PC-9 (cell line): ENCODE data around the gene RAB35. TPM values are rescaled to one million over a fixed set of nuclear protein-coding genes. Genes with fewer than 3 reads are reported as not detected.

ENCODE experiments used
- BruUV-seq: library from RNA; stranded (reverse); fragments of 400-500 nt; replicated peaks from 2 replicates; lab custom pipeline; 2021; lab: Mats Ljungman, UMichigan
- CTCF ChIA-PET: fragments of 300-600 bp; sonication (Branson Sonifier 250); formaldehyde crosslinking; loops from one replicate; lab custom pipeline; 2022; ENCODE audit warnings: antibody characterized with exemption; lab: Charles Lee
- POLR2A ChIA-PET: fragments of 300-600 bp; sonication (Branson Sonifier 250); formaldehyde crosslinking; loops from one replicate; lab custom pipeline; 2022; ENCODE audit warnings: antibody characterized with exemption; ENCODE audit not compliant: unreplicated experiment; lab: Charles Lee
- DNase-seq, 2 experiments: peaks; one replicate each; pipeline versions ENCODE4 v3.0.0 to v3.0.0-alpha.2; 2015 to 2022; ENCODE audit warnings: mixed read lengths in 1 of 2
- H2AFZ ChIP-seq: fragments of 200-600 bp; sonication (generic); 2 replicates; pipeline ENCODE4 v1.8.1; 2017; ENCODE audit warnings: antibody characterized with exemption
- H3F3A ChIP-seq: fragments of 200-600 bp; sonication (generic); 2 replicates; pipeline ENCODE4 v1.8.1; 2017; ENCODE audit warnings: antibody characterized with exemption, mild to moderate bottlenecking, low read depth; ENCODE audit not compliant: insufficient read depth
- H3K27ac ChIP-seq: fragments of 200-600 bp; sonication (generic); 2 replicates; pipeline ENCODE4 v1.6.1; 2016; ENCODE audit warnings: mixed run types
- H3K27me3 ChIP-seq: fragments of 200-600 bp; sonication (generic); 2 replicates; pipeline ENCODE4 v1.6.1; 2016; ENCODE audit warnings: low read depth, mixed run types; ENCODE audit not compliant: insufficient read depth
- H3K36me3 ChIP-seq: fragments of 200-600 bp; sonication (generic); 2 replicates; pipeline ENCODE4 v1.6.1; 2016; ENCODE audit warnings: low read depth, mixed run types
- H3K4me1 ChIP-seq: fragments of 200-600 bp; sonication (generic); replicated peaks from 2 replicates; pipeline ENCODE4 v1.6.1; 2016; ENCODE audit warnings: mixed run types; ENCODE audit not compliant: insufficient read depth
- H3K4me2 ChIP-seq: fragments of 200-600 bp; sonication (generic); 2 replicates; pipeline ENCODE4 v1.6.1; 2017; ENCODE audit warnings: mixed run types
- H3K4me3 ChIP-seq: fragments of 200-600 bp; sonication (generic); 2 replicates; pipeline ENCODE4 v1.6.1; 2016; ENCODE audit warnings: mixed run types
- H3K79me2 ChIP-seq: fragments of 200-600 bp; sonication (generic); 2 replicates; pipeline ENCODE4 v1.6.1; 2017; ENCODE audit warnings: low read depth, mixed run types
- H3K9me2 ChIP-seq: fragments of 200-600 bp; sonication (generic); 2 replicates; pipeline ENCODE4 v1.8.1; 2017; ENCODE audit warnings: mild to moderate bottlenecking; ENCODE audit not compliant: insufficient read depth
- H3K9me3 ChIP-seq: fragments of 200-600 bp; sonication (generic); 2 replicates; pipeline ENCODE4 v1.8.1; 2016; ENCODE audit warnings: low read depth; ENCODE audit not compliant: insufficient read depth
- H4K20me1 ChIP-seq: fragments of 200-600 bp; sonication (generic); 2 replicates; pipeline ENCODE4 v1.8.1; 2017; ENCODE audit not compliant: insufficient read depth
- EZH2 ChIP-seq: fragments of 200-600 bp; sonication (generic); IDR thresholded peaks from 2 replicates; pipeline ENCODE4 v1.8.0; 2017; ENCODE audit warnings: antibody characterized with exemption, low read depth
- intact Hi-C: fragments of 100-400 bp; cut with micrococcal nuclease; formaldehyde crosslinking; loops from one replicate; pipeline ENCODE4 v1.10.0; 2022; ENCODE audit not compliant: unreplicated experiment
- total RNA-seq: library from RNA; stranded (reverse); gene quantifications from 2 replicates; pipeline ENCODE4 v1.2.3, GENCODE V29; 2021
- TF ChIP-seq, protein P1 (sequence below): fragments of 200-600 bp; sonication (generic); conservative IDR thresholded peaks from 2 replicates; pipeline ENCODE4 v1.6.1; 2017; ENCODE audit warnings: mixed run types, antibody characterized with exemption, mild to moderate bottlenecking, moderate library complexity

RAB35 gene
- total RNA-seq, 1 experiment from 2014 or later = 52.0 TPM

DNA sequence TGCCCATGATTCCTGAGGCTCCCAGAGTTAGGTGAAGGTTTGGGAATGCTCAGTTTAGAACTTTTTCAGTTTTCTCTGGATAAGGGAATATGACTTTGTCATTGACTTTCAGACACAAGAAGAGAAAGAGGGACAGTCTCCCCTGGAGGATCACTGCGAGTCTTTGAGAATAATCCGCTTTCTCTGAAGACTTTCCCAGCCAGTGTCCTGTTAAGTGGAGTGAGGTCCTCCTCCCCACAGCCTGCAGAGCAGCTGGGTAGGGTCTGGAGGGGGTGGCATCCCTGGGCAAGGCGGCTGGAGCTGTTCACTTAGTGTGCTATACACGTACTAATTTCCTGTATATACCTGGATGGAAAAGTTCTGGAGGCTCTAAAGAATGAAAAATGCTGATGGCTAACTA lies 8.5 kb upstream of the RAB35 start:
- no peaks in the 10 kb centered on the region for H4K20me1 ChIP-seq
- BruUV-seq = no TSS peak
- H3F3A ChIP-seq = peaks cover 42% of the 10 kb centered on the region
- peaks cover 11% of the 10 kb centered on the region for H3K4me1 ChIP-seq
- CTCF ChIA-PET = no interaction called here
- no peak overlapping the region for H3K4me3 ChIP-seq
- no peaks in the 10 kb centered on the region for H3K27me3 ChIP-seq
- no peak overlapping the region for H3K4me2 ChIP-seq
- H3K27ac ChIP-seq = no peak overlapping the region
- H3K79me2 ChIP-seq = no peaks in the 10 kb centered on the region
- no peak for DNase-seq
- TF ChIP-seq, protein P1, sequence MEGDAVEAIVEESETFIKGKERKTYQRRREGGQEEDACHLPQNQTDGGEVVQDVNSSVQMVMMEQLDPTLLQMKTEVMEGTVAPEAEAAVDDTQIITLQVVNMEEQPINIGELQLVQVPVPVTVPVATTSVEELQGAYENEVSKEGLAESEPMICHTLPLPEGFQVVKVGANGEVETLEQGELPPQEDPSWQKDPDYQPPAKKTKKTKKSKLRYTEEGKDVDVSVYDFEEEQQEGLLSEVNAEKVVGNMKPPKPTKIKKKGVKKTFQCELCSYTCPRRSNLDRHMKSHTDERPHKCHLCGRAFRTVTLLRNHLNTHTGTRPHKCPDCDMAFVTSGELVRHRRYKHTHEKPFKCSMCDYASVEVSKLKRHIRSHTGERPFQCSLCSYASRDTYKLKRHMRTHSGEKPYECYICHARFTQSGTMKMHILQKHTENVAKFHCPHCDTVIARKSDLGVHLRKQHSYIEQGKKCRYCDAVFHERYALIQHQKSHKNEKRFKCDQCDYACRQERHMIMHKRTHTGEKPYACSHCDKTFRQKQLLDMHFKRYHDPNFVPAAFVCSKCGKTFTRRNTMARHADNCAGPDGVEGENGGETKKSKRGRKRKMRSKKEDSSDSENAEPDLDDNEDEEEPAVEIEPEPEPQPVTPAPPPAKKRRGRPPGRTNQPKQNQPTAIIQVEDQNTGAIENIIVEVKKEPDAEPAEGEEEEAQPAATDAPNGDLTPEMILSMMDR = no peak
- TF ChIP-seq EZH2 = no peak
- POLR2A ChIA-PET = interaction anchor here (0.5 kb wide), 1 partner anchor 451 kb away, joined by 7 read pairs; no protein-coding TSS in a partner anchor
- 0 out of 2 replicates have a peak, but pooled peaks cover 5% of the 10 kb centered on the region for H3K36me3 ChIP-seq
- H3K9me2 ChIP-seq = no peaks in the 10 kb centered on the region
- no peaks in the 10 kb centered on the region for H3K9me3 ChIP-seq
- intact Hi-C loops = no loop called here
- H2AFZ ChIP-seq = no peak overlapping the region

DNA sequence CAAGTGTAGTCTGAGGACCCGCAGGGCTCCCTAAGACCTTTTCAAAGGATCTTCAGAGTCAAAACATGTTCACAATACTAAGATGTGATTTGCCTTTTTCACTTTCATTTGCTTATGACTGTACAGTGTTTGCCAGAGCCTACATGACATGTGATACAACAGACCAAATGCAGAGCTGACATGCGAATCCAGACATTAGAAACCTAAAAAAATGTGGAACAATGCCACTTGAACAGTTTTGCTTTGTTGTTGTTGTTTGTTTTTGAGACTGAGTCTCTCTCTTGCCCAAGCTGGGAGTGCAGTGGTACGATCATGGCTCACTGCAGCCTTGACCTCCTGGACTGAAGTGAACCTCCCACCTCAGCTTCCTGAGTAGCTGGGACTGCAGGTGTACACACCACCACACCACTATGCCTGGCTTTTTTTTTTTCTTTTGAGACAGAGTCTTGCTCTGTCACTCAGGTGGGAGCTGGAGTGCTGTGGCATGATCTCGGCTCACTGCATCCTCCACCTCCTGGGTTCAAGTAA lies 5.3 kb upstream of the RAB35 start:
- H3K4me1 ChIP-seq = peaks cover 28% of the 10 kb centered on the region
- no peak overlapping the region for H3K27ac ChIP-seq
- TF ChIP-seq, protein P1 = no peak
- TF ChIP-seq EZH2 = no peak
- H2AFZ ChIP-seq = no peak overlapping the region
- POLR2A ChIA-PET = interaction anchor here (0.7 kb wide), 1 partner anchor 73 kb away, joined by 6 read pairs; no protein-coding TSS in a partner anchor
- no peaks in the 10 kb centered on the region for H4K20me1 ChIP-seq
- H3K4me2 ChIP-seq = no peak overlapping the region
- H3K79me2 ChIP-seq = peaks cover 11% of the 10 kb centered on the region
- BruUV-seq = no TSS peak
- H3K27me3 ChIP-seq = no peaks in the 10 kb centered on the region
- CTCF ChIA-PET = no interaction called here
- no peaks in the 10 kb centered on the region for H3K36me3 ChIP-seq
- intact Hi-C loops = no loop called here
- no peak for DNase-seq
- H3F3A ChIP-seq = peaks cover 57% of the 10 kb centered on the region
- no peaks in the 10 kb centered on the region for H3K9me2 ChIP-seq
- no peak overlapping the region for H3K4me3 ChIP-seq
- no peaks in the 10 kb centered on the region for H3K9me3 ChIP-seq

DNA sequence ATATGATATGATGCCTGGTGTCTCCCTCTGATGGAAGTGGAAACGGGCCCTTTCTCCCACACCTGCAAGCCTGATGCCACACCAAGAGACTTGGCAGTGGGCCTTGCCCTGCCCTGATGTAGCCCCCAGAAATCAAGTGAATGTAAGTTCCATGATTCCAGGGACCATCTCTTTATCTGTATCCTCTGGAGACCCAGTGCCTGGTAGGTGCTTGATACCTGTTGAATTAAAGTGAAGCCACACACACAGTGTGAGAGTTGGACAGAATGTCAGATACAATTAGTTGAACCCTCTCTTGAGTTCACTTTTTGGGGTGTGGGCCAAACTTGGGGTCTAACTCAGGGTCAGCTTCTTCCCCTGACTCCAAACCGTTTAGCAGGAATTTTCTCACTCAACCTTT lies 4.8 kb upstream of the RAB35 start:
- Histone ChIP-seq H3K27ac (no peak overlapping the region), H3K79me2 (peaks cover 11% of the 10 kb centered on the region), H3K9me2 (no peaks in the 10 kb centered on the region), H3K9me3 (no peaks in the 10 kb centered on the region), H3K4me2 (no peak overlapping the region), H4K20me1 (no peaks in the 10 kb centered on the region), H3K36me3 (no peaks in the 10 kb centered on the region), H3K4me1 (peaks cover 28% of the 10 kb centered on the region), H3K4me3 (no peak overlapping the region), H2AFZ (no peak overlapping the region), H3K27me3 (no peaks in the 10 kb centered on the region), H3F3A (peaks cover 55% of the 10 kb centered on the region)
- intact Hi-C loops = no loop called here
- ChIA-PET CTCF (no interaction called here), POLR2A (no interaction called here)
- DNase-seq = no peak
- no TSS peak for BruUV-seq
- no peak for TF ChIP-seq EZH2
- TF ChIP-seq, protein P1 = no peak
